Neuronal stem cell (in vitro differentiated cells): ENCODE measurements around the gene MAPK8. TPM values are rescaled to one million over a fixed set of nuclear protein-coding genes. Genes with fewer than 3 reads are reported as not detected.

Source experiments
- DNase-seq: peaks from one replicate; pipeline ENCODE4 v3.0.0-alpha.2; 2013; ENCODE audit warnings: low spot score
- H2AFZ ChIP-seq: one replicate; pipeline ENCODE4 v1.6.1; 2013; ENCODE audit warnings: mild to moderate bottlenecking, low read length, inconsistent platforms
- H2AK5ac ChIP-seq: 2 replicates; pipeline ENCODE4 v1.6.1; 2013; ENCODE audit warnings: low read depth, mild to moderate bottlenecking, inconsistent platforms, low read length, moderate library complexity, mixed read lengths
- H2BK120ac ChIP-seq: 2 replicates; pipeline ENCODE4 v1.6.1; 2013; ENCODE audit warnings: low read depth, mild to moderate bottlenecking, inconsistent platforms, low read length, moderate library complexity, mixed read lengths
- H2BK12ac ChIP-seq: one replicate; pipeline ENCODE4 v1.6.1; 2013; ENCODE audit warnings: low read length, inconsistent platforms
- H2BK15ac ChIP-seq: 2 replicates; pipeline ENCODE4 v1.6.1; 2013; ENCODE audit warnings: mild to moderate bottlenecking, low read length, inconsistent platforms, mixed read lengths
- H2BK5ac ChIP-seq: one replicate; pipeline ENCODE4 v1.6.1; 2013; ENCODE audit warnings: inconsistent platforms, mild to moderate bottlenecking, low read length, moderate library complexity
- H3K14ac ChIP-seq: one replicate; pipeline ENCODE4 v1.6.1; 2013; ENCODE audit warnings: low read length, inconsistent platforms
- H3K18ac ChIP-seq: 2 replicates; pipeline ENCODE4 v1.6.1; 2013; ENCODE audit warnings: low read length, inconsistent platforms
- H3K23ac ChIP-seq: 2 replicates; pipeline ENCODE4 v1.6.1; 2013; ENCODE audit warnings: low read depth, mild to moderate bottlenecking, mixed read lengths, low read length, inconsistent platforms; ENCODE audit not compliant: poor library complexity
- H3K27ac ChIP-seq: replicated peaks from 3 replicates; pipeline ENCODE4 v1.5.1; 2013; ENCODE audit warnings: low read length, inconsistent platforms
- H3K27me3 ChIP-seq, 3 experiments: 2 replicates each; pipeline ENCODE4 v1.6.1; 2013; ENCODE audit warnings: low read length in 3 of 3, mild to moderate bottlenecking in 2 of 3, inconsistent platforms in 1 of 3, low read depth in 1 of 3, mixed read lengths in 1 of 3, moderate library complexity in 1 of 3; ENCODE audit not compliant: control insufficient read depth in 3 of 3, insufficient read depth in 3 of 3
- H3K36me3 ChIP-seq, 2 donors: replicated peaks in 1 of 2; 2 replicates each; pipeline ENCODE4 v1.6.1; 2013; ENCODE audit warnings: low read length in 2 of 2; ENCODE audit not compliant: control insufficient read depth in 2 of 2, insufficient read depth in 2 of 2
- H3K4ac ChIP-seq: 2 replicates; pipeline ENCODE4 v1.6.1; 2013; ENCODE audit warnings: inconsistent platforms, mild to moderate bottlenecking, low read length, moderate library complexity
- H3K4me1 ChIP-seq, 2 donors: 1 replicate in 1 of 2; 2 replicates in 1 of 2; pipeline ENCODE4 v1.6.1; 2013; ENCODE audit warnings: low read length in 2 of 2, low read depth in 1 of 2; ENCODE audit not compliant: control insufficient read depth in 2 of 2, insufficient read depth in 1 of 2
- H3K4me2 ChIP-seq: one replicate; pipeline ENCODE4 v1.6.1; 2013; ENCODE audit warnings: mild to moderate bottlenecking, low read length, inconsistent platforms; ENCODE audit not compliant: insufficient read depth, poor library complexity, severe bottlenecking
- H3K4me3 ChIP-seq, 2 donors: 2 replicates each; pipeline ENCODE4 v1.5.1; 2013; ENCODE audit warnings: low read length in 2 of 2, mild to moderate bottlenecking in 2 of 2, inconsistent platforms in 1 of 2, moderate library complexity in 1 of 2
- H3K79me1 ChIP-seq: one replicate; pipeline ENCODE4 v1.6.1; 2013; ENCODE audit warnings: low read depth, mild to moderate bottlenecking, inconsistent platforms, low read length, moderate library complexity
- H3K9ac ChIP-seq: one replicate; pipeline ENCODE4 v1.6.1; 2013; ENCODE audit warnings: mild to moderate bottlenecking, low read depth, low read length, inconsistent platforms; ENCODE audit not compliant: poor library complexity
- H3K9me3 ChIP-seq, 2 donors: replicated peaks in 1 of 2; 2 replicates each; pipeline versions ENCODE3 to v1.6.1; 2013; ENCODE audit warnings: low read length in 2 of 2, mild to moderate bottlenecking in 2 of 2, inconsistent platforms in 1 of 2, low read depth in 1 of 2, mixed read lengths in 1 of 2, moderate library complexity in 1 of 2; ENCODE audit not compliant: control insufficient read depth in 2 of 2, insufficient read depth in 1 of 2
- H4K8ac ChIP-seq: one replicate; pipeline ENCODE4 v1.6.1; 2013; ENCODE audit warnings: low read depth, mild to moderate bottlenecking, inconsistent platforms, low read length, moderate library complexity
- H4K91ac ChIP-seq: one replicate; pipeline ENCODE4 v1.6.1; 2013; ENCODE audit warnings: low read length, low read depth, mild to moderate bottlenecking, inconsistent platforms; ENCODE audit not compliant: poor library complexity
- WGBS, 2 donors: extraction: QIAGEN DNeasy Blood & Tissue Kit; methylation state at CpG; one replicate each; pipeline ENCODE4 v1.1.7; 2013; ENCODE audit warnings: missing lambda C conversion rate in 2 of 2, mixed read lengths in 1 of 2; ENCODE audit not compliant: insufficient read length in 2 of 2, insufficient replicate concordance in 1 of 2; ENCODE audit errors: extremely low coverage in 2 of 2; 5-methylcytosine and 5-hydroxymethylcytosine counted together
- polyA plus RNA-seq, 2 experiments: library from polyadenylated mRNA; stranded (reverse); fragments of 200-250 nt; gene quantifications; one replicate each; pipeline ENCODE4 v1.2.3, GENCODE V29; 2013

The MAPK8 gene
- 48.9 TPM for polyA plus RNA-seq (2013, experiment 1 of 2)
- polyA plus RNA-seq (2013, experiment 2 of 2), result 49.3 TPM

DNA sequence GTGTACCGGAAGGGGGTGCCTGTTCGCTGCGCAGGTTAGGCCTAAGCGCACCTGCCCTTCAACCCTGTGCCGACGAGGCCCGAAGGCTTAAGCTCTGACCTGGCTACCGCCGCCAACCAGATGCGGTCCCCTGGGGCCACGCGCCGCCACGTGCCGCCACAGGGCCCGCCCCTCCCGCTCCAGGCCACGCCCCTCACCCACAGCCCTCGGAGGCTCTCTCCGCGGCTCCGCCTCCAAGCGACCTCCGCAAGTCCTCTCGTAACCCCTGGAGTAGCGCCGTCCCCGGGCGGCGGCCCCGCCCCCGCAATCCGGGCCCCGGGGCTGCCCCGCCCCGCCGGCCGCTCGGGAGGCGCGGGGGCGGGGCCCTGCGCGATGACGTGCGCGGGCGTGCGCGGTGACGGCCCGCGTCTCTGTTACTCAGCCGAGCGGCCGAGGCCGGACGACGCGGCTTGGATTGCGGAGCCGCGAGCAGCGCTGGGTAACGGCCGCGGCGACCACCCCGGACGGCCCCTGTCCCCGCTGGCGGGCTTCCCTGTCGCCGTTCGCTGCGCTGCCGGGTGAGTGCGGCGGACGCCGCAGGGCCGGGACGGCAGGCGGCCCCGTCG, at the start of gene MAPK8:
MAPK8 (plus strand) TSS at position 413 of the 605 bp plus-strand sequence. CDS start 94,984 bp downstream, outside the sequence.
- peak within 1 kb of the TSS; percentile 95 for H2BK5ac ChIP-seq
- H2BK15ac ChIP-seq, result no peak within 1 kb of the TSS
- peak within 1 kb of the TSS; percentile 30 for H2BK12ac ChIP-seq
- peak within 1 kb of the TSS; percentile 32 for H3K14ac ChIP-seq
- no CpG with 5 or more reads among the region's 86 CpGs for WGBS, 2 donors
- H3K27me3 ChIP-seq, result peaks cover 0 to 23% (median 0%) of the 10 kb centered on the region in 3 experiments
- H4K8ac ChIP-seq, result no peak within 1 kb of the TSS
- no peak within 1 kb of the TSS for H4K91ac ChIP-seq
- peak within 1 kb of the TSS; percentile 93 for H3K18ac ChIP-seq
- peak within 1 kb of the TSS; percentile 77 for H3K23ac ChIP-seq
- H3K4me3 ChIP-seq, result peak within 1 kb of the TSS; percentile 84 to 96
- H3K9ac ChIP-seq, result peak within 1 kb of the TSS; percentile 95
- H3K4me1 ChIP-seq, result peaks cover 0 to 2% of the 10 kb centered on the region in 2 donors
- H3K79me1 ChIP-seq, result peaks cover 3% of the 10 kb centered on the region
- H3K27ac ChIP-seq, result peak within 1 kb of the TSS; percentile 83
- DNase-seq, result peak; percentile 88
- H3K9me3 ChIP-seq, result no peaks in the 10 kb centered on the region
- H2BK120ac ChIP-seq, result no peak within 1 kb of the TSS
- H3K4ac ChIP-seq, result no peak within 1 kb of the TSS
- H2AK5ac ChIP-seq, result no peak within 1 kb of the TSS
- peak within 1 kb of the TSS; percentile 96 for H2AFZ ChIP-seq
- peaks cover 0 to 6% of the 10 kb centered on the region in 2 donors for H3K36me3 ChIP-seq
- H3K4me2 ChIP-seq, result peak within 1 kb of the TSS; percentile 67

DNA sequence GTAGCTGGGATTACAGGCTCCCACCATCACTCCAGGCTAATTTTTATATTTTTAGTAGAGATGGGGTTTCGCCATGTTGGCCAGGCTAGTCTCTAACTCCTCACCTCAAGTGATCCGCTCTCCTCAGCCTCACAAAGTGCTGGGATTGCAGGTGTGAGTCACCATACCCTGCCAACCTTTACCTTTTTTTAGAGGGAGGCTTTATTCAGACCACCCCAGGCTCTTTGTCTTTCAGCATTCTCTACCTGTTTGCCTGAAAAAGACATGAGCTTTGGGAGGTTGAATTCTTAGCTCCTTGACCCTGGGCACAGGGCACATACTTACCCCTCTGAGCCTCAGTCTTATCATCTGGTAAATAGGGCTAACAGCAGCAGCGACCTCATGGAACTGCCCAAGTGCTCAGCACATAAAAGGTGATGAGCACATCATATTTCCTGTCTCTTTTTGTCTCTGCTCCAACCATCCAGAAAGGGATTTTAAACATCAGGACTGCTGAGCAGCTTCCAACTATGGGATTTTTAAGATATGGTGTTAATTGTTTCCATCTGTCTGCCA, 49.0 kb upstream of the MAPK8 start:
- Histone ChIP-seq H3K27me3 (peaks cover 0 to 3% (median 0%) of the 10 kb centered on the region in 3 experiments), H2BK120ac (no peak overlapping the region), H2AK5ac (no peak overlapping the region), H3K4me2 (no peak overlapping the region), H2BK5ac (no peak overlapping the region), H3K27ac (no peak overlapping the region), H2BK15ac (no peak overlapping the region), H4K91ac (no peak overlapping the region), H2AFZ (no peak overlapping the region), H3K79me1 (no peaks in the 10 kb centered on the region), H3K9me3 (peaks cover 0 to 4% of the 10 kb centered on the region in 2 donors), H3K4me3 (no peak overlapping the region), H3K23ac (no peak overlapping the region), H3K18ac (no peak overlapping the region), H4K8ac (no peak overlapping the region), H3K36me3 (no peaks in the 10 kb centered on the region), H2BK12ac (no peak overlapping the region), H3K14ac (no peak overlapping the region), H3K4me1 (no peaks in the 10 kb centered on the region), H3K9ac (no peak overlapping the region), H3K4ac (no peak overlapping the region)
- WGBS, 2 donors, result no CpG with 5 or more reads among the region's 3 CpGs
- DNase-seq, result no peak

DNA sequence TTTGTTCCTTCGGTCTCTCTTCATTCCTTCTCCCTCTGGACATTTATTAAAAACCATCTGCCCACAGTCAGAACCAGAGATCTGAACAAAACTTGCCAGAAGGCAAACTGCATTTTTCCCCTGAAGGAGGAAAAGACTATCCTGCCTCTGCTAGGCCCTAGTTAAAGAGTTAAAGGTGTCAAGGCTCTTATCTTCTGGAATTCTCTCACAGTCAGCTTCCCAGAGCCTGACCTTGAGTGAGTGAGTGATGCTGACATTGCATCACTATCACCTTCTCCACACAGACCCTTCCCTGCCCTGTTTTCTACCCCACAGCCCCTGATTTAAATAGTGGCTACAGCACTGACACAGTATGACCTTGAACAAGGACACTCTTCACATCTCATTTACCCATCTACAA, 48.4 kb upstream of the MAPK8 start:
- Histone ChIP-seq H3K14ac (no peak overlapping the region), H2BK12ac (no peak overlapping the region), H3K4me3 (no peak overlapping the region), H2BK5ac (no peak overlapping the region), H2AFZ (no peak overlapping the region), H3K27me3 (peaks cover 0 to 3% (median 0%) of the 10 kb centered on the region in 3 experiments), H3K79me1 (no peaks in the 10 kb centered on the region), H3K4ac (no peak overlapping the region), H3K9me3 (peaks cover 0 to 4% of the 10 kb centered on the region in 2 donors), H3K4me2 (no peak overlapping the region), H4K91ac (no peak overlapping the region), H2AK5ac (no peak overlapping the region), H3K9ac (no peak overlapping the region), H3K18ac (no peak overlapping the region), H2BK15ac (no peak overlapping the region), H3K23ac (no peak overlapping the region), H4K8ac (no peak overlapping the region), H3K36me3 (no peaks in the 10 kb centered on the region), H3K27ac (no peak overlapping the region), H2BK120ac (no peak overlapping the region), H3K4me1 (no peaks in the 10 kb centered on the region)
- WGBS, 2 donors, result no CpG with 5 or more reads among the region's 1 CpG
- DNase-seq, result no peak

DNA sequence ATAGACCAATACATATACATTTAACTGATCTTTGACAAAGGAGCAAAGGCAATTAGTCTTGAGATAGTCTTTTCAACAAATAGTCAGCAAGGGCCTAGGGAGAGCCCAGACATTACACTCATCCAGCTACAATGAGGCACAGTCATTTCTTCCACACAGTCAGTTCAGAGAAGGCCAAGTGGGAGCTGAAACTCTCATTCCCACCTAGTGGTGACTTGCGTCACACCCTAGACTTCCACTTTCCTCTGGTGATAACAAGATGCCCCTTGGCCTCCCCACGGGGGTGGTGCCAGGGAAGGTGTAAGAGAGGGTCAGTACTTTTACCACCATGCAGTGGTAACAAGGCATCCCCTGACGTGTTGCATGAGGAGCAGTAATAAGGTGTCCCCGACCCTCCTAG, 39.9 kb upstream of the MAPK8 start:
- Histone ChIP-seq H3K4me2 (no peak overlapping the region), H4K91ac (no peak overlapping the region), H3K36me3 (no peaks in the 10 kb centered on the region), H3K4me1 (peaks cover 0 to 1% of the 10 kb centered on the region in 2 donors), H3K79me1 (no peaks in the 10 kb centered on the region), H4K8ac (no peak overlapping the region), H3K4ac (no peak overlapping the region), H3K23ac (no peak overlapping the region), H3K14ac (no peak overlapping the region), H2BK5ac (no peak overlapping the region), H3K4me3 (no peak overlapping the region), H2BK120ac (no peak overlapping the region), H2AK5ac (no peak overlapping the region), H3K27ac (no peak overlapping the region), H3K9ac (no peak overlapping the region), H2BK15ac (no peak overlapping the region), H2AFZ (no peak overlapping the region), H3K18ac (no peak overlapping the region), H2BK12ac (no peak overlapping the region), H3K9me3 (no peaks in the 10 kb centered on the region), H3K27me3 (peaks cover 0 to 6% (median 0%) of the 10 kb centered on the region in 3 experiments)
- no CpG with 5 or more reads among the region's 4 CpGs for WGBS, 2 donors
- no peak for DNase-seq
